ENCODE results near the gene ZBTB42. TPM values are rescaled to one million over a fixed set of nuclear protein-coding genes. Genes with fewer than 3 reads are reported as not detected.

Gene ZBTB42
- total RNA-seq, 2 donors from 2014 or later, result 1.3 to 3.0 TPM

GRCh38 chr14:104792101-104792884 is 8.6 kb upstream of the ZBTB42 start:
- Mint-ChIP-seq H3K27ac (peak overlapping the region in 1 of 2 donors; percentile 15), H3K9me3 (no peaks in the 10 kb centered on the region), H3K36me3 (no peaks in the 10 kb centered on the region), H3K27me3 (no peaks in the 10 kb centered on the region), H3K4me3 (peak overlapping the region; percentile 89), H3K4me1 (ENCODE audit: low read depth in 2 of 2) (peaks cover 21 to 22% of the 10 kb centered on the region in 2 donors)
- ATAC-seq, result no peak
- no peak for DNase-seq (ENCODE audit: low spot score)

- no peaks in the 10 kb centered on the region for H3K36me3 Mint-ChIP-seq
- peak overlapping the region; percentile 89 for H3K4me3 Mint-ChIP-seq
- ATAC-seq (no peak), DNase-seq (ENCODE audit: low spot score) (no peak)
- peak overlapping the region in 1 of 2 donors; percentile 15 for H3K27ac Mint-ChIP-seq
- H3K27me3 Mint-ChIP-seq, result no peaks in the 10 kb centered on the region
- no peaks in the 10 kb centered on the region for H3K9me3 Mint-ChIP-seq
- peaks cover 21 to 22% of the 10 kb centered on the region in 2 donors for H3K4me1 Mint-ChIP-seq (ENCODE audit: low read depth in 2 of 2)
These were observed 7.8 kb upstream of the ZBTB42 start for GRCh38 chr14:104792945-104793702.

GRCh38 chr14:104793703-104793959 is 7.3 kb upstream of the ZBTB42 start:
- H3K4me3 Mint-ChIP-seq, result peak overlapping the region; percentile 89
- peak overlapping the region in 1 of 2 donors; percentile 73 for H3K27ac Mint-ChIP-seq
- H3K36me3 Mint-ChIP-seq, result no peaks in the 10 kb centered on the region
- H3K4me1 Mint-ChIP-seq (ENCODE audit: low read depth in 2 of 2), result peaks cover 21 to 22% of the 10 kb centered on the region in 2 donors
- H3K27me3 Mint-ChIP-seq, result no peaks in the 10 kb centered on the region
- H3K9me3 Mint-ChIP-seq, result no peaks in the 10 kb centered on the region
- ATAC-seq (no peak), DNase-seq (ENCODE audit: low spot score) (no peak)

GRCh38 chr14:104794099-104794498 is 6.8 kb upstream of the ZBTB42 start:
- H3K36me3 Mint-ChIP-seq, result no peaks in the 10 kb centered on the region
- no peaks in the 10 kb centered on the region for H3K9me3 Mint-ChIP-seq
- peak overlapping the region; percentile 89 for H3K4me3 Mint-ChIP-seq
- peak overlapping the region; percentile 73 to 87 for H3K27ac Mint-ChIP-seq
- no peaks in the 10 kb centered on the region for H3K27me3 Mint-ChIP-seq
- peaks cover 21 to 22% of the 10 kb centered on the region in 2 donors for H3K4me1 Mint-ChIP-seq (ENCODE audit: low read depth in 2 of 2)
- no peak for DNase-seq (ENCODE audit: low spot score)
- peak in 1 of 2 donors; percentile 38 for ATAC-seq

GRCh38 chr14:104794631-104794992 is 6.3 kb upstream of the ZBTB42 start:
- peak overlapping the region; percentile 89 for H3K4me3 Mint-ChIP-seq
- peak overlapping the region; percentile 73 to 87 for H3K27ac Mint-ChIP-seq
- peaks cover 21 to 22% of the 10 kb centered on the region in 2 donors for H3K4me1 Mint-ChIP-seq (ENCODE audit: low read depth in 2 of 2)
- DNase-seq (ENCODE audit: low spot score) (no peak), ATAC-seq (peak; percentile 0 to 28)
- no peaks in the 10 kb centered on the region for H3K36me3 Mint-ChIP-seq
- H3K9me3 Mint-ChIP-seq, result no peaks in the 10 kb centered on the region
- H3K27me3 Mint-ChIP-seq, result no peaks in the 10 kb centered on the region

- Mint-ChIP-seq H3K27me3 (no peaks in the 10 kb centered on the region), H3K9me3 (no peaks in the 10 kb centered on the region), H3K4me1 (ENCODE audit: low read depth in 2 of 2) (peaks cover 21 to 22% of the 10 kb centered on the region in 2 donors), H3K27ac (peak within 1 kb of the TSS; percentile 73 to 87), H3K36me3 (no peaks in the 10 kb centered on the region), H3K4me3 (peak within 1 kb of the TSS; percentile 89)
- peak; percentile 74 for ATAC-seq
- DNase-seq (ENCODE audit: low spot score), result no peak
These were observed 5.7 kb upstream of the ZBTB42 start, which contains the start of gene AKT1 for GRCh38 chr14:104794993-104795780. AKT1 (minus strand) TSS chr14:104795748; CDS start chr14:104792643, 3,105 bp downstream.

GRCh38 chr14:104795781-104796686 is 4.9 kb upstream of the ZBTB42 start:
- H3K4me3 Mint-ChIP-seq, result peak overlapping the region; percentile 69
- no peaks in the 10 kb centered on the region for H3K27me3 Mint-ChIP-seq
- DNase-seq (ENCODE audit: low spot score) (peak; percentile 76), ATAC-seq (peak; percentile 75 to 85)
- no peaks in the 10 kb centered on the region for H3K36me3 Mint-ChIP-seq
- peak overlapping the region; percentile 47 to 56 for H3K27ac Mint-ChIP-seq
- H3K9me3 Mint-ChIP-seq, result no peaks in the 10 kb centered on the region
- H3K4me1 Mint-ChIP-seq (ENCODE audit: low read depth in 2 of 2), result peaks cover 21 to 22% of the 10 kb centered on the region in 2 donors

GRCh38 chr14:104796687-104797081 is 4.2 kb upstream of the ZBTB42 start:
- peak overlapping the region; percentile 47 to 56 for H3K27ac Mint-ChIP-seq
- H3K4me3 Mint-ChIP-seq, result peak overlapping the region; percentile 69
- ATAC-seq, result no peak
- peaks cover 17 to 21% of the 10 kb centered on the region in 2 donors for H3K4me1 Mint-ChIP-seq (ENCODE audit: low read depth in 2 of 2)
- DNase-seq (ENCODE audit: low spot score), result no peak
- no peaks in the 10 kb centered on the region for H3K27me3 Mint-ChIP-seq
- no peaks in the 10 kb centered on the region for H3K36me3 Mint-ChIP-seq
- no peaks in the 10 kb centered on the region for H3K9me3 Mint-ChIP-seq

- ATAC-seq, result no peak
- DNase-seq (ENCODE audit: low spot score), result no peak
- Mint-ChIP-seq H3K27me3 (no peaks in the 10 kb centered on the region), H3K4me3 (peak overlapping the region; percentile 69), H3K9me3 (no peaks in the 10 kb centered on the region), H3K36me3 (no peaks in the 10 kb centered on the region), H3K27ac (no peak overlapping the region), H3K4me1 (ENCODE audit: low read depth in 2 of 2) (peaks cover 16 to 21% of the 10 kb centered on the region in 2 donors)
These were observed 3.5 kb upstream of the ZBTB42 start for GRCh38 chr14:104797115-104798044.

GRCh38 chr14:104798300-104799243 is 2.3 kb upstream of the ZBTB42 start:
- Mint-ChIP-seq H3K27ac (peak overlapping the region in 1 of 2 donors; percentile 42), H3K4me1 (ENCODE audit: low read depth in 2 of 2) (peaks cover 9 to 12% of the 10 kb centered on the region in 2 donors), H3K4me3 (peak overlapping the region; percentile 48), H3K27me3 (no peaks in the 10 kb centered on the region), H3K9me3 (no peaks in the 10 kb centered on the region), H3K36me3 (no peaks in the 10 kb centered on the region)
- DNase-seq (ENCODE audit: low spot score) (no peak), ATAC-seq (no peak)

GRCh38 chr14:104799244-104800014 is 1.5 kb upstream of the ZBTB42 start:
- no peaks in the 10 kb centered on the region for H3K27me3 Mint-ChIP-seq
- H3K4me1 Mint-ChIP-seq (ENCODE audit: low read depth in 2 of 2), result peaks cover 2 to 5% of the 10 kb centered on the region in 2 donors
- no peaks in the 10 kb centered on the region for H3K36me3 Mint-ChIP-seq
- DNase-seq (ENCODE audit: low spot score) (no peak), ATAC-seq (no peak)
- no peaks in the 10 kb centered on the region for H3K9me3 Mint-ChIP-seq
- peak overlapping the region in 1 of 2 donors; percentile 42 for H3K27ac Mint-ChIP-seq
- peak overlapping the region; percentile 48 for H3K4me3 Mint-ChIP-seq
